GM12801 (cell line): ENCODE results near the gene CC2D1A.

Source experiments
- TF ChIP-seq, protein P1 (sequence below): IDR thresholded peaks from one replicate; pipeline ENCODE4 v1.5.1; 2011; ENCODE audit warnings: control low read depth; ENCODE audit not compliant: insufficient read length; ENCODE audit errors: extremely low read depth

Gene CC2D1A

DNA sequence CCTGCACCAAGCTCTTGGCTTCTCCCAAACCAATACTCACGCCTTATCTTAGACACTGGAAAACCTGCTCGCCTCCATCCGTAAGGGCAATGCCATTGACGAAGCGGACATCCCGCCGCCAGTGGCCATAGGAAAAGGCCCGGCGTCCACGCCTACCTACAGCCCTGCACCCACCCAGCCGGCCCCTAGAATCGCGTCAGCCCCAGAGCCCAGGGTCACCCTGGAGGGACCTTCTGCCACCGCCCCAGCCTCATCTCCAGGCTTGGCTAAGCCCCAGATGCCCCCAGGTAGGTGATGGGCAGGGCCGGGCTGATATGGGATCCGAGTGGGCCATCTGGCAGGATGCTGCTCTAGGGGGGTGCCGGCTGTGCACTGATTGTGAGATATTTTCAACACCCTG is 7.4 kb downstream of the CC2D1A start:
- TF ChIP-seq, protein P1, sequence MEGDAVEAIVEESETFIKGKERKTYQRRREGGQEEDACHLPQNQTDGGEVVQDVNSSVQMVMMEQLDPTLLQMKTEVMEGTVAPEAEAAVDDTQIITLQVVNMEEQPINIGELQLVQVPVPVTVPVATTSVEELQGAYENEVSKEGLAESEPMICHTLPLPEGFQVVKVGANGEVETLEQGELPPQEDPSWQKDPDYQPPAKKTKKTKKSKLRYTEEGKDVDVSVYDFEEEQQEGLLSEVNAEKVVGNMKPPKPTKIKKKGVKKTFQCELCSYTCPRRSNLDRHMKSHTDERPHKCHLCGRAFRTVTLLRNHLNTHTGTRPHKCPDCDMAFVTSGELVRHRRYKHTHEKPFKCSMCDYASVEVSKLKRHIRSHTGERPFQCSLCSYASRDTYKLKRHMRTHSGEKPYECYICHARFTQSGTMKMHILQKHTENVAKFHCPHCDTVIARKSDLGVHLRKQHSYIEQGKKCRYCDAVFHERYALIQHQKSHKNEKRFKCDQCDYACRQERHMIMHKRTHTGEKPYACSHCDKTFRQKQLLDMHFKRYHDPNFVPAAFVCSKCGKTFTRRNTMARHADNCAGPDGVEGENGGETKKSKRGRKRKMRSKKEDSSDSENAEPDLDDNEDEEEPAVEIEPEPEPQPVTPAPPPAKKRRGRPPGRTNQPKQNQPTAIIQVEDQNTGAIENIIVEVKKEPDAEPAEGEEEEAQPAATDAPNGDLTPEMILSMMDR, result no peak

GRCh38 chr19:13914777-13915176 is 8.8 kb downstream of the CC2D1A start:
- TF ChIP-seq, protein P1, result no peak

DNA sequence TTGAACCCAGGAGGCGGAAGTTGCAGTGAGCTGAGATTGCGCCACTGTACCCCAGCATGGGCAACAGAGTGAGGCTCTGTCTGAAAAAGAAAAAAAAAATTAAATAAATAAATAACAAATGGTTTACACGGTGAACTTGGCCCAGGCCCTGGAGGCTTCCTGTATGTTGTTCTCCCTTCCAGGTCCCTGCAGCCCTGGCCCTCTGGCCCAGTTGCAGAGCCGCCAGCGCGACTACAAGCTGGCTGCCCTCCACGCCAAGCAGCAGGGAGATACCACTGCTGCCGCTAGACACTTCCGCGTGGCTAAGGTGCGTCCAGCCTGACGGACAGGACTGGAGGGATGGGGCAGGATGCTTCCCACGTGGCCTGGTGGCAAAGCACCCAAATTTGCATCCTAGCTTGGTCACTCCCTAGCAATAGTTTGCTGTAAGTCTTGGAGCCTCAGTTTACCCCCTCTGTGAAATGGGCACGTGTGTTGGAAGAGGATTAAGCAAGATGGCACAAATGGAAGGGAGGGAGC is 11.9 kb downstream of the CC2D1A start:
- TF ChIP-seq, protein P1, result no peak

DNA sequence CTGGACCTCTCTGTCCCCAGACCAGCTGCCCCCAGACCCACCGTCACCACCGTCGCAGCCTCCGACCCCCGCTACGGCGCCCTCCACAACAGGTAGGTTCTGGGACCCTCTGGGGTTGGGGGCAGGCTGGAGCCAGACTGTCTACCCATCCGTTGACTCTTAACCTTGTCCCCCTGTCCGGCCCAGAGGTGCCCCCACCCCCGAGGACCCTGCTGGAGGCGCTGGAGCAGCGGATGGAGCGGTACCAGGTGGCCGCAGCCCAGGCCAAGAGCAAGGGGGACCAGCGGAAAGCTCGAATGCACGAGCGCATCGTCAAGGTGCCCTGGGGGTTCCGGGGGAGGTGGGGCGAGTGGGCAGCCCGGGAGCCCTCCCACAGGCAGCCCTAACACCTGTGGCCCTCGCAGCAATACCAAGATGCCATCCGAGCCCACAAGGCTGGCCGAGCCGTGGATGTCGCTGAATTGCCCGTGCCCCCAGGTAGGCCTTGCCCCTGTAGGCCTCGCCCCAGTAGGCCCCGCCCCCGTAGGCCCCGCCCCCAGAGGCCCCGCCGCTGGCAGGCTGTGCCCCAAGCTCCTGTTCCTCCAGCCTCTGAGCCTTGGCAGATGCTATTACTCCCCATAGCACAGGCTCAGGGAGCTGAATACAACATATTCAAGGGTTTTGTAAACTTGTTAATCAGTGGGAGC is 12.9 kb downstream of the CC2D1A start:
- TF ChIP-seq, protein P1, result no peak

DNA sequence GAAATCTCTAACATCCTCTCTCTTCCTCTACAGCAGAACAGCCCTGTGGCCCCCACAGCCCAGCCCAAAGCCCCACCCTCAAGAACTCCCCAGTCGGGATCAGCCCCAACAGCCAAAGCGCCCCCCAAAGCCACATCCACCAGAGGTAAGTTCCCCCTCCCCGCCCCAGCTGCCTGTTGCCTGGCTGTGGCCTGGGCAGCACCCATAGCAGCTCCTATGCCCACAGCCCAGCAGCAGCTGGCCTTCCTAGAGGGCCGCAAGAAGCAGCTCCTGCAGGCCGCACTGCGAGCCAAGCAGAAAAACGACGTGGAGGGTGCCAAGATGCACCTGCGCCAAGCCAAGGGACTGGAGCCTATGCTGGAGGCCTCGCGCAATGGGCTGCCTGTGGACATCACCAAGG is 14.5 kb downstream of the CC2D1A start:
- TF ChIP-seq, protein P1, result no peak

DNA sequence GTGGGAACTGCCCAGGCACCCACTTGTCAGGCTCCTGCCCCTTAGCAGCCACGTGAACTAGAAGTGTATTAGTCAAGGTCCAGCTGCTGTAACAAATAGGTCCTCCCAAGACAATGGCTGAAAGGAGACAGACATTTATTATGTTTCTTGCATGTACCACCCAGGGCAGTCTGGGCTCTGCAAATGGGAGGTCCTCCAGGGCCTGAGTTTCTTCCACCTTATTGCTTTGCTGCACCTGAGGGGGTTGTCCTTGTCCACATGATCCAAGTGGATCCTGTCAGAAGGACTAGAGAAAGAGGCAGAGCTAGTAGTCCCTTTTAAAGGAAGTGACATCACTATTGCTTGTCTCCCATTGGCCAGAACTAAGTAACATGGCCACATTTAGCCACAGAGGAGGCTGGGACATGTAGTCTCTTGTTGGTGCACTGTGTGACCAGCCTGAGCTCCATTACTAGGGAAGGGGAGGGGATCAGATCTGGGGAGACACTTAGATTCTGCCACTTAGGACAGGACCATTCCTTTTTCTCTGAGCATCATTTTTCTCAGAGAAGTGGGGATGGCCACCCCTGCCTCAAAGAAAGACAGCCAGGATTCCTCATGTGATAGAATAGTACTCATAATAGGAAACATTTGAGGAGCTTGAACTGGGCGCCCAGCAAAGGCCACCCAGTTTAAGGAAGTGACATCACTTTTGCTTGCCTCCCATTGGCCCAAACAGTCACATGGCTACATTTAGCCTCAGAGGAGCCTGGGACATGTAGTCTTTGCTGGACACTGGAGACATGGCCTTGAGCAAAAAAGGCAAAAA is 15.1 kb downstream of the CC2D1A start:
- TF ChIP-seq, protein P1, result no peak

GRCh38 chr19:13923194-13923987 is 17.4 kb downstream of the CC2D1A start:
- TF ChIP-seq, protein P1, result no peak
